ENCODE measurements around the gene IAPP. TPM values are rescaled to one million over a fixed set of nuclear protein-coding genes. Genes with fewer than 3 reads are reported as not detected.

The IAPP gene
- total and polyA plus RNA-seq, 11 donors: not detected

DNA sequence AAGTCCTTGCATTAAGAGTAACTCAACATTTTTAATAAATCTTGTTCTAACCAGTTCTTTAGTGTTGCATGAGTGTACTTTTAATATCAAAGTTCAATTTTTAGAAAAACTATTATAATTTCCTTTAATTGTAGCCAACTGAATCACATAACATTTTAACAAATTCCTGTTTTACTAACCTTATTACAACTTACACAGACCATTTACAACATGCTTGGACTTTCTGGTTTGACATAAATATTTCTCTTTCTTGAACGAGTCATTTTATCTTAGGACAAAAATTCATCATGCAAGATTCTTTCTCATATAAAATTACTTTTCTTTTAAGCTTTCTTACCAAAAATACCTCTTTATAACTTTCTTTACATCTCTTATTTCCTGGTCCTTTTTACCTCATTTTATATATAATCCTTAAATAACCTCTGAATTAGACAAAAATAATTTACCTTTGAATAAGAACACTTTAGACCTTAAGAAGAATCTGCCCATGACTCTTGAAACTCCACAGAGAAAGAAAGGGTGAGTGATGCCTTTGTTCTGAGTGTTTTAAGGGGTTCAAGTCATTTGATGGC is 41.9 kb upstream of the IAPP start:
- H3K9me3 ChIP-seq: peaks cover 0 to 37% (median 17%) of the 10 kb centered on the region in 12 donors
- intact Hi-C loops (cut with DNase I): no loop called here
- H3K27me3 ChIP-seq: no peaks in the 10 kb centered on the region
- no peaks in the 10 kb centered on the region for H3K36me3 ChIP-seq
- WGBS, 4 donors: 63 to 69% (median 65%) methylated on average over 1 of the region's 1 CpG
- H3K4me3 ChIP-seq: no peak overlapping the region
- ATAC-seq (no peak), DNase-seq (no peak)
- no peaks in the 10 kb centered on the region for H3K4me1 ChIP-seq
- no peak overlapping the region for H3K27ac ChIP-seq
- TF ChIP-seq, protein P1, sequence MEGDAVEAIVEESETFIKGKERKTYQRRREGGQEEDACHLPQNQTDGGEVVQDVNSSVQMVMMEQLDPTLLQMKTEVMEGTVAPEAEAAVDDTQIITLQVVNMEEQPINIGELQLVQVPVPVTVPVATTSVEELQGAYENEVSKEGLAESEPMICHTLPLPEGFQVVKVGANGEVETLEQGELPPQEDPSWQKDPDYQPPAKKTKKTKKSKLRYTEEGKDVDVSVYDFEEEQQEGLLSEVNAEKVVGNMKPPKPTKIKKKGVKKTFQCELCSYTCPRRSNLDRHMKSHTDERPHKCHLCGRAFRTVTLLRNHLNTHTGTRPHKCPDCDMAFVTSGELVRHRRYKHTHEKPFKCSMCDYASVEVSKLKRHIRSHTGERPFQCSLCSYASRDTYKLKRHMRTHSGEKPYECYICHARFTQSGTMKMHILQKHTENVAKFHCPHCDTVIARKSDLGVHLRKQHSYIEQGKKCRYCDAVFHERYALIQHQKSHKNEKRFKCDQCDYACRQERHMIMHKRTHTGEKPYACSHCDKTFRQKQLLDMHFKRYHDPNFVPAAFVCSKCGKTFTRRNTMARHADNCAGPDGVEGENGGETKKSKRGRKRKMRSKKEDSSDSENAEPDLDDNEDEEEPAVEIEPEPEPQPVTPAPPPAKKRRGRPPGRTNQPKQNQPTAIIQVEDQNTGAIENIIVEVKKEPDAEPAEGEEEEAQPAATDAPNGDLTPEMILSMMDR (IDR thresholded peaks at IDR 0.05): no peak
- no peak for TF ChIP-seq POLR2A (IDR thresholded peaks at IDR 0.05)

DNA sequence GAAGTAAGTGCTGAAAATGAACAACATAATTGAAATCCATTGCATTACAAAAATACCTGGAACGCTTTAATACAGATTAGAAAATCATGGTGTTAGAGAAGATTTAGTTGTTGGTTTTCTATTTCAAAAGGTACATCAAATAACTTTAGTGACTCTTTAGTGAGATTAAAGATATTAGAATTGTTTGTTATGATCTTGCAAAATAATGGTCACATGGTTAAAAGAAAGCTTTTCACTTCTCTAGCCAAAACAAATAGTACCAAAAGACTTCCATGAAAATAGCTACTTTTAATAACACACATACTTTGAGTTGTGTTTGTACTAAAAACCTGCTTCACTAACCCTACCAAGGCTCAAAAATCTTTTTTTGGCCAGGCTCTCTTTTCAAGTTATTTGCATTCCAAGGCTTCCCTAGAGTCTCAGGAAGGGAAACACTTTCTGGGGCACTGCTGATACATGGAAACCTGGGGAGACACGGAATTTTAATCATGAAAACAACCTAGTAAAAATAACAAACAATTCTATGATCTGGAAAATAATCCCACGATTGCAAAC is 37.9 kb upstream of the IAPP start, which contains the start of gene SLCO1A2:
TSS of gene SLCO1A2 (minus strand) at position 147 of the 555 bp plus-strand sequence. CDS start 270 bp downstream, outside the sequence.
- Histone ChIP-seq H3K4me1 (no peaks in the 10 kb centered on the region), H3K27me3 (no peaks in the 10 kb centered on the region), H3K4me3 (no peak within 1 kb of the TSS), H3K27ac (no peak within 1 kb of the TSS), H3K36me3 (no peaks in the 10 kb centered on the region), H3K9me3 (peaks cover 0 to 14% (median 5%) of the 10 kb centered on the region in 12 donors)
- TF ChIP-seq, protein P1 (IDR thresholded peaks at IDR 0.05): no peak
- ATAC-seq: no peak
- WGBS, 4 donors: 56 to 64% (median 60%) methylated on average over 3 of the region's 3 CpGs
- intact Hi-C loops (cut with DNase I): no loop called here
- DNase-seq: no peak

GRCh38 chr12:21336656-21337055 is 36.0 kb upstream of the IAPP start:
- Histone ChIP-seq H3K4me1 (no peaks in the 10 kb centered on the region), H3K36me3 (no peaks in the 10 kb centered on the region), H3K27me3 (no peaks in the 10 kb centered on the region), H3K4me3 (no peak overlapping the region), H3K27ac (no peak overlapping the region), H3K9me3 (no peaks in the 10 kb centered on the region)
- ATAC-seq (no peak), DNase-seq (no peak)
- TF ChIP-seq, protein P1 (IDR thresholded peaks at IDR 0.05): no peak
- WGBS, 4 donors: 63 to 76% (median 69%) methylated on average over 5 of the region's 5 CpGs
- intact Hi-C loops (cut with DNase I): no loop called here

- TF ChIP-seq, protein P1 (IDR thresholded peaks at IDR 0.05): no peak
- no peak for TF ChIP-seq POLR2A (IDR thresholded peaks at IDR 0.05)
Measured at GRCh38 chr12:21337453-21337852, 35.2 kb upstream of the IAPP start.

More at GRCh38 chr12:21337453-21337852, 35.2 kb upstream of the IAPP start:
- Histone ChIP-seq H3K27me3 (no peaks in the 10 kb centered on the region), H3K4me1 (no peaks in the 10 kb centered on the region), H3K36me3 (no peaks in the 10 kb centered on the region), H3K9me3 (no peaks in the 10 kb centered on the region), H3K4me3 (no peak overlapping the region), H3K27ac (no peak overlapping the region)
- no peak for ATAC-seq
- intact Hi-C loops (cut with DNase I): no loop called here
- DNase-seq: no peak
